Posterior cingulate gyrus (tissue), 11 donors: ENCODE measurements around the gene SOX2.
"Not testable (repeated sequence)": the region's sequence is repeated elsewhere in the genome, so short reads cannot be mapped to it uniquely, and the experiment has no call there.

ENCODE experiments used
- DNase-seq, 10 donors: peaks; one replicate each; pipeline versions ENCODE4 v3.0.0 to v3.0.0-alpha.2; 2020 to 2021; ENCODE audit warnings: mixed read lengths in 3 of 10
- intact Hi-C: fragments of 100-400 bp; cut with DNase I; formaldehyde crosslinking; loops from one replicate; pipeline ENCODE4 v1.15.1; 2023

Gene SOX2

GRCh38 chr3:181739628-181740027, 27.9 kb downstream of the SOX2 start:
- intact Hi-C loops, result loop anchor here (10.0 kb wide), 1 partner anchor 355 kb away; no protein-coding TSS in a partner anchor
- no peak for DNase-seq

GRCh38 chr3:181741417-181741816, 29.7 kb downstream of the SOX2 start:
- intact Hi-C loops, result no loop called here
- no peak for DNase-seq

DNA sequence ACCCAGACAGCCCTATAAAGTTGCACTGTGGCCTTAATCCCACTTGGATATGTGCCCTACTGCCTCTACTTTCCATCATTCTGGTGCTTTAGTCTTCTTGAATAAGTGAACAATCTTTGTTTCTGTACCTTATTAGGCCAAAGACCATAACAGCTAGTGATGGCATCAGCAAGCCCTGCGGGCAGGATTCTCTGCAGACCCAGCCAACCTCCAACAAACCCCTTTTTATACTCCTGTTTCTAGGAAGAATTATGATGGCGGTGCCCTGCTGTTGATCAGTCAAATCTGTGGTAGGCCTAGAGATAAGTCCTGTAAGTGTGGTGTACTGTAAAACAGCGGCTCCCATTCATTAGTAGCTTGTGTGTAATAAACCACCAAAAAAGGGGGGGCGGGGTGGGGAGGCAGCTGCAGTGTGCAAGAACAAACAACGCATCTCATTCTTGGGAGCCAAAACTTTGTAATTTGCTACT, 40.5 kb downstream of the SOX2 start:
- intact Hi-C loops, result no loop called here

DNA sequence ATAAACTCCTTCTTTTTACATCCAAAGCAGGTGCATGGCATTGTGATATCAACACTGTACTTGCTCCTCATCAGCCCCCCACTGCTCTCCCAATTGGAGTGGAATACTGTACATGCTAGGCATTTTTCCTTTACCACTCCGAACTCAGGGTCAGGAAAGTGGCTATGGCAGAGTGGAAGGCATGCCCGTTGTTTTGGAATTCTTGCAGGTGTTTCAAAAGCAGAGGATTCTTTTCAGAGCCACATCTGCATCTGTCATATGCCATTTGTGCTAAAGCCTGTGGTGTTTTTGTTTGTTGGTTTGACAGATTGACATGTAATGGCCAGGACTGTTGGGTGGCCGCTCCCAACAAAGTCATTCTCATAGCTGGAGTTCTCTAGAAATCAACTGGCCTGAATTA, 41.7 kb downstream of the SOX2 start:
- intact Hi-C loops, result no loop called here
- no peak for DNase-seq

More for the DNA sequence above, 40.5 kb downstream of the SOX2 start:
- DNase-seq, result peak in 6 of 10 donors; percentile 26 to 90 (median 44)

- intact Hi-C loops, result no loop called here
These were observed 44.2 kb downstream of the SOX2 start for GRCh38 chr3:181755959-181756358.

DNA sequence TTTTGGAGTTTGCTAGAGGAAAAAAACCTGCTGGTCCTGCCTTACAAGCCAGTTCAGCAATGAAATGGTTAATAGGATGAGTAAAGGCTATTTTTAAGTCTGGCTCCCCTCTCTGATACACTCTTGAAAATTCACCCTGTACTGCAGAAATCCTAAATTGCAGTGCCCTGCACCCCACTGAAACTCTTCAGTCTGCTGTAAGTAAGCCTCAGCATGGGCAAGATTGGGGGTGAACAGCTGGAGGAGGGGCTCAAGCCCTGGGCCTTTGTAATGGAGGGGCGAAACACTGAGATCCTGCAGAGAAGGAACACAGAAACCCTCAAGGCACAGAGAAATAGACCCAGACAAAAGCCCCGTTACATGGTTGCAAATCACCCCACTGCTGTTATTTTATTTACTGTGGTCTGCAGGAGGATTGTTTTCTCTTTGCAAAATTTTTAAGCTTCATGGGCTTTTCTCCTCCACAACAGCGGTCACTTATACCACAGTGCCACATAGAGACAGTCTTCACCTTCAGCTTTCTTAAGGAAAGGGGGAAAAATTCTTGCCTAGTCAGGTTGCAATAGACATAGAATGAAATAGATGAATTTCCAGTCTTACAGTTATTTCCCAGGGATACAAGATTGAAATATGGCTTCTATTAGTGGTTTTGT, 45.0 kb downstream of the SOX2 start:
- no peak for DNase-seq
- intact Hi-C loops, result no loop called here

More at GRCh38 chr3:181755959-181756358, 44.2 kb downstream of the SOX2 start:
- DNase-seq, result no peak

DNA sequence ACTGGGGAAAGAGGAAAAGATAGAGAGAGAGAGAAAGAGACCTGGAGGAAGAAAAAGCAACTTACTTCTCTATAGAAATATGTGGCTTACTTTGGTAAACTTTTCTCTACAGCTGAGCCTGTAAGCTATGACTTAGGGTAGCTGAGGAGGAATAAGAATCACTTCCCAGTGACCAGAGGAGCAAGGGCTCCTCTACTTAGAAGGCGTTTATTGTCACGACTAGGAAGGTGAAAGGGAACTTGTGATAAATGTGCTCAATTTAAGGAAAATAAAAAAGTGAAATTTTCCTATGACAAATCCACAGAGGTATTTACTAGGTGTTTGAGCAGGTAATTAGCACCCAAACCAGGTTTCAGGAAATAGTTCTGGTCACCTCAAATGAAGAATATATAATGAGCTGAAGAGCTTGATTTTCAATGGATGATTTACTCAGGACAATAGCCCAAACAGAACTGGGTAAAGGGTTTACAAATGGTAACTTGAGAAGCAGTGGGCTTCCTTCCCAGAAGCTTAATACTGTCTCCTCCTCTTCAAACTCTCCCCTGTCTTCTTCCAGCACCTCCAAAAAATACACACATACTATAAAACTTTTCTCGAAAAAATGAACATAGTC, 46.1 kb downstream of the SOX2 start:
- intact Hi-C loops, result no loop called here
- no peak for DNase-seq

DNA sequence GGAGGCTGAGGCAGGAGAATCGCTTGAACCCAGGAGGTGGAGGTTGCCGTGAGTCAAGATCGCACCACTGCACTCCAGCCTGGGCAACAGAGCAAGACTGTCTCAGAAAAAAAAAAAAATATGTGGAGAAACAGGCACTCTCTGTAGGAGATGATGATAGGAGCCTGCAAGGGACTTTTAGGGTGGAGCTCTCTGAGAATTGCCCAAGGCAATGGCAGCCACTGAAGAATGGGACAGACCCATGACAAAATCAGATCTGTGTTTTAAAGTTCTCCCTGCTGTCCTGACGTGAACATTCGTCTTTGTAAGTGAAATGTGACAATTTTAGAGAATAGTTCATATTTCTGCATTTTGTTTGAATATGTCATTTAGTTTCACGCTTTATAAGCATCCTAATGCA, 50.2 kb downstream of the SOX2 start:
- intact Hi-C loops, result no loop called here
- DNase-seq, result no peak

GRCh38 chr3:181764033-181764432, 52.3 kb downstream of the SOX2 start:
- intact Hi-C loops, DNase-seq: not testable (repeated sequence)
